Fibroblast of lung (primary cell): ENCODE data around the gene C3.

ENCODE experiments used
- EZH2 ChIP-seq: IDR thresholded peaks from 2 replicates; pipeline ENCODE4 v1.5.1; 2012; ENCODE audit warnings: low read length, control low read depth, mild to moderate bottlenecking; ENCODE audit errors: missing control alignments
- TF ChIP-seq, protein P1 (sequence below), 2 donors: IDR thresholded peaks in 1 of 2; conservative IDR thresholded peaks in 1 of 2; 1 replicate in 1 of 2; 2 replicates in 1 of 2; pipeline ENCODE4 v1.5.1; 2011 to 2012; ENCODE audit warnings: low read length in 2 of 2, control low read depth in 1 of 2, inconsistent platforms in 1 of 2, low read depth in 1 of 2, mild to moderate bottlenecking in 1 of 2

DNA sequence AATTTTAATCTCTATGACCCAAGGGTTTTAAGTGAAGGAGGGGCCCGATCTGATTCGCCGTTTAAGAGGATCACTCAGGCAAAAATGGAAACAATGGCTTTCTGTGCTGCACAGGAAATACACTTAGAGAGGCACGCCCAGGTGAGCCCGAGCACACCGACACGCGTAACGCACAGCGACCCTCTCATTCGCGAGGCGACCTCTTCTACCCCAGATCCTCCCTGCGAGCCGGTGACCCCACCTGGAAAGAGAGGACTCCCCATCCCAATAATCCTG lies 46.6 kb upstream of the C3 start:
- TF ChIP-seq, protein P1, sequence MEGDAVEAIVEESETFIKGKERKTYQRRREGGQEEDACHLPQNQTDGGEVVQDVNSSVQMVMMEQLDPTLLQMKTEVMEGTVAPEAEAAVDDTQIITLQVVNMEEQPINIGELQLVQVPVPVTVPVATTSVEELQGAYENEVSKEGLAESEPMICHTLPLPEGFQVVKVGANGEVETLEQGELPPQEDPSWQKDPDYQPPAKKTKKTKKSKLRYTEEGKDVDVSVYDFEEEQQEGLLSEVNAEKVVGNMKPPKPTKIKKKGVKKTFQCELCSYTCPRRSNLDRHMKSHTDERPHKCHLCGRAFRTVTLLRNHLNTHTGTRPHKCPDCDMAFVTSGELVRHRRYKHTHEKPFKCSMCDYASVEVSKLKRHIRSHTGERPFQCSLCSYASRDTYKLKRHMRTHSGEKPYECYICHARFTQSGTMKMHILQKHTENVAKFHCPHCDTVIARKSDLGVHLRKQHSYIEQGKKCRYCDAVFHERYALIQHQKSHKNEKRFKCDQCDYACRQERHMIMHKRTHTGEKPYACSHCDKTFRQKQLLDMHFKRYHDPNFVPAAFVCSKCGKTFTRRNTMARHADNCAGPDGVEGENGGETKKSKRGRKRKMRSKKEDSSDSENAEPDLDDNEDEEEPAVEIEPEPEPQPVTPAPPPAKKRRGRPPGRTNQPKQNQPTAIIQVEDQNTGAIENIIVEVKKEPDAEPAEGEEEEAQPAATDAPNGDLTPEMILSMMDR (conservative IDR thresholded peaks at IDR 0.05 in 1 of 2, IDR thresholded peaks at IDR 0.05 in 1 of 2; ENCODE audit: low read depth in 1 of 2, low read length in 2 of 2), result no peak
- no peak for TF ChIP-seq EZH2
